ENCODE results near the gene DPM1. TPM values are rescaled to one million over a fixed set of nuclear protein-coding genes. Genes with fewer than 3 reads are reported as not detected.
A peak's percentile ranks its signal among the peaks of the same experiment; 100 is the strongest.
"Not testable (repeated sequence)": the region's sequence is repeated elsewhere in the genome, so short reads cannot be mapped to it uniquely, and the experiment has no call there.

Gene DPM1
- total RNA-seq, 1 experiment from 2014 or later = 59.2 TPM

- DNase-seq = peak; percentile 77
- no peaks in the 10 kb centered on the region for H3K27me3 ChIP-seq (ENCODE audit: control insufficient read depth, insufficient read depth, low read length)
- H3K36me3 ChIP-seq (replicated peaks; ENCODE audit: control insufficient read depth, insufficient read depth, low read length) = no peaks in the 10 kb centered on the region
- no peak overlapping the region for H3K4me3 ChIP-seq (ENCODE audit: insufficient read depth, low read depth, low read length)
Measured at GRCh38 chr20:50987493-50988210, 29.3 kb upstream of the DPM1 start.

GRCh38 chr20:50983321-50983720 lies 25.0 kb upstream of the DPM1 start:
- DNase-seq = no peak
- H3K36me3 ChIP-seq (replicated peaks; ENCODE audit: control insufficient read depth, insufficient read depth, low read length) = no peaks in the 10 kb centered on the region
- no peaks in the 10 kb centered on the region; the same call in 1 of the 2 replicates for H3K27me3 ChIP-seq (ENCODE audit: control insufficient read depth, insufficient read depth, low read length)
- no peak overlapping the region for H3K4me3 ChIP-seq (ENCODE audit: insufficient read depth, low read depth, low read length)

GRCh38 chr20:50982363-50982762 lies 24.0 kb upstream of the DPM1 start:
- no peak overlapping the region for H3K4me3 ChIP-seq (ENCODE audit: insufficient read depth, low read depth, low read length)
- H3K27me3 ChIP-seq (ENCODE audit: control insufficient read depth, insufficient read depth, low read length) = no peaks in the 10 kb centered on the region; the same call in 1 of the 2 replicates
- no peak for DNase-seq
- no peaks in the 10 kb centered on the region for H3K36me3 ChIP-seq (replicated peaks; ENCODE audit: control insufficient read depth, insufficient read depth, low read length)

GRCh38 chr20:50981714-50982048 lies 23.3 kb upstream of the DPM1 start:
- Histone ChIP-seq H3K4me3 (ENCODE audit: insufficient read depth, low read depth, low read length) (no peak overlapping the region), H3K27me3 (ENCODE audit: control insufficient read depth, insufficient read depth, low read length) (no peaks in the 10 kb centered on the region; the same call in 1 of the 2 replicates), H3K36me3 (replicated peaks; ENCODE audit: control insufficient read depth, insufficient read depth, low read length) (no peaks in the 10 kb centered on the region)
- no peak for DNase-seq

GRCh38 chr20:50980851-50981713 lies 22.8 kb upstream of the DPM1 start:
- no peaks in the 10 kb centered on the region; the same call in 1 of the 2 replicates for H3K27me3 ChIP-seq (ENCODE audit: control insufficient read depth, insufficient read depth, low read length)
- no peak overlapping the region for H3K4me3 ChIP-seq (ENCODE audit: insufficient read depth, low read depth, low read length)
- no peaks in the 10 kb centered on the region for H3K36me3 ChIP-seq (replicated peaks; ENCODE audit: control insufficient read depth, insufficient read depth, low read length)
- peak; percentile 91 for DNase-seq

- no peak for DNase-seq
- no peaks in the 10 kb centered on the region for H3K36me3 ChIP-seq (replicated peaks; ENCODE audit: control insufficient read depth, insufficient read depth, low read length)
- H3K4me3 ChIP-seq (ENCODE audit: insufficient read depth, low read depth, low read length) = no peak overlapping the region
- H3K27me3 ChIP-seq (ENCODE audit: control insufficient read depth, insufficient read depth, low read length) = no peaks in the 10 kb centered on the region; the same call in 1 of the 2 replicates
Measured at GRCh38 chr20:50980071-50980681, 21.8 kb upstream of the DPM1 start.

- not testable (repeated sequence) for H3K27me3 ChIP-seq (ENCODE audit: control insufficient read depth, insufficient read depth, low read length); H3K36me3 ChIP-seq (replicated peaks; ENCODE audit: control insufficient read depth, insufficient read depth, low read length); DNase-seq; H3K4me3 ChIP-seq (ENCODE audit: insufficient read depth, low read depth, low read length)
Measured at GRCh38 chr20:50978533-50978932, 20.2 kb upstream of the DPM1 start.

GRCh38 chr20:50977066-50978021 lies 19.0 kb upstream of the DPM1 start:
- DNase-seq = no peak
- no peak overlapping the region for H3K4me3 ChIP-seq (ENCODE audit: insufficient read depth, low read depth, low read length)
- H3K27me3 ChIP-seq (ENCODE audit: control insufficient read depth, insufficient read depth, low read length) = no peaks in the 10 kb centered on the region; the same call in 1 of the 2 replicates
- no peaks in the 10 kb centered on the region for H3K36me3 ChIP-seq (replicated peaks; ENCODE audit: control insufficient read depth, insufficient read depth, low read length)

GRCh38 chr20:50975701-50976330 lies 17.5 kb upstream of the DPM1 start:
- DNase-seq = no peak
- Histone ChIP-seq H3K4me3 (ENCODE audit: insufficient read depth, low read depth, low read length) (no peak overlapping the region), H3K27me3 (ENCODE audit: control insufficient read depth, insufficient read depth, low read length) (no peaks in the 10 kb centered on the region; the same call in 1 of the 2 replicates), H3K36me3 (replicated peaks; ENCODE audit: control insufficient read depth, insufficient read depth, low read length) (no peaks in the 10 kb centered on the region)

- H3K36me3 ChIP-seq (replicated peaks; ENCODE audit: control insufficient read depth, insufficient read depth, low read length) = no peaks in the 10 kb centered on the region
- no peak overlapping the region for H3K4me3 ChIP-seq (ENCODE audit: insufficient read depth, low read depth, low read length)
- no peak for DNase-seq
- no peaks in the 10 kb centered on the region for H3K27me3 ChIP-seq (ENCODE audit: control insufficient read depth, insufficient read depth, low read length)
Measured at GRCh38 chr20:50969912-50970311, 11.6 kb upstream of the DPM1 start.

GRCh38 chr20:50969435-50969834 lies 11.1 kb upstream of the DPM1 start:
- no peak for DNase-seq
- Histone ChIP-seq H3K36me3 (replicated peaks; ENCODE audit: control insufficient read depth, insufficient read depth, low read length) (no peaks in the 10 kb centered on the region), H3K4me3 (ENCODE audit: insufficient read depth, low read depth, low read length) (no peak overlapping the region)

GRCh38 chr20:50968289-50968688 lies 10.0 kb upstream of the DPM1 start:
- Histone ChIP-seq H3K36me3 (replicated peaks; ENCODE audit: control insufficient read depth, insufficient read depth, low read length) (no peaks in the 10 kb centered on the region), H3K4me3 (ENCODE audit: insufficient read depth, low read depth, low read length) (no peak overlapping the region), H3K27me3 (ENCODE audit: control insufficient read depth, insufficient read depth, low read length) (no peaks in the 10 kb centered on the region)
- DNase-seq = no peak

More at GRCh38 chr20:50969435-50969834, 11.1 kb upstream of the DPM1 start:
- H3K27me3 ChIP-seq (ENCODE audit: control insufficient read depth, insufficient read depth, low read length) = no peaks in the 10 kb centered on the region

GRCh38 chr20:50967586-50967985 lies 9.3 kb upstream of the DPM1 start:
- H3K36me3 ChIP-seq (replicated peaks; ENCODE audit: control insufficient read depth, insufficient read depth, low read length) = no peaks in the 10 kb centered on the region
- DNase-seq = no peak
- no peaks in the 10 kb centered on the region for H3K27me3 ChIP-seq (ENCODE audit: control insufficient read depth, insufficient read depth, low read length)
- no peak overlapping the region for H3K4me3 ChIP-seq (ENCODE audit: insufficient read depth, low read depth, low read length)

Measured in H7 (cell line).